ENCODE results near the gene IGLON5.

DNA sequence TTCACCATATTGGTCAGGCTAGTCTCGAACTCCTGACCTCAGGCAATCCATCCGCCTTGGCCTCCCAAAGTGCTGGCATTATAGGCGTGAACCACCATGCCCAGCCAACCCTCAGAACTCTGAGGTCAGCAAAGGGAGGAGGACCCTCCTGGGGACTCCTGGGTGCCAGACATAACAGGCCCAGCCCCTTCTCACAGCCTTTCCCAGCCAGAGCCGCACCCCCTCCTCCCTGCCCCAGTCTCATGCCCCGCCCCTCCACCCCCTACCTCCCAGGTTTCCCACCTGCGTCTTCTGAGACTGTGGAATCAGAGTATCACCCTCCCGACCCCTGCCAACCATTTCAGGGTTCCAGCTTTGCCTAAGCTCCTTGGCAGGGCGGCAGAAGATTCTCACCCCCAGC lies 5.2 kb downstream of the IGLON5 start:
- TF ChIP-seq, protein P1, sequence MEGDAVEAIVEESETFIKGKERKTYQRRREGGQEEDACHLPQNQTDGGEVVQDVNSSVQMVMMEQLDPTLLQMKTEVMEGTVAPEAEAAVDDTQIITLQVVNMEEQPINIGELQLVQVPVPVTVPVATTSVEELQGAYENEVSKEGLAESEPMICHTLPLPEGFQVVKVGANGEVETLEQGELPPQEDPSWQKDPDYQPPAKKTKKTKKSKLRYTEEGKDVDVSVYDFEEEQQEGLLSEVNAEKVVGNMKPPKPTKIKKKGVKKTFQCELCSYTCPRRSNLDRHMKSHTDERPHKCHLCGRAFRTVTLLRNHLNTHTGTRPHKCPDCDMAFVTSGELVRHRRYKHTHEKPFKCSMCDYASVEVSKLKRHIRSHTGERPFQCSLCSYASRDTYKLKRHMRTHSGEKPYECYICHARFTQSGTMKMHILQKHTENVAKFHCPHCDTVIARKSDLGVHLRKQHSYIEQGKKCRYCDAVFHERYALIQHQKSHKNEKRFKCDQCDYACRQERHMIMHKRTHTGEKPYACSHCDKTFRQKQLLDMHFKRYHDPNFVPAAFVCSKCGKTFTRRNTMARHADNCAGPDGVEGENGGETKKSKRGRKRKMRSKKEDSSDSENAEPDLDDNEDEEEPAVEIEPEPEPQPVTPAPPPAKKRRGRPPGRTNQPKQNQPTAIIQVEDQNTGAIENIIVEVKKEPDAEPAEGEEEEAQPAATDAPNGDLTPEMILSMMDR (conservative IDR thresholded peaks at IDR 0.05; ENCODE audit: low read length) = no peak
- TF ChIP-seq EZH2phosphoT487 (IDR thresholded peaks at IDR 0.05; ENCODE audit: borderline replicate concordance, low read depth, low read length) = no peak

All from OCI-LY7 (cell line).